Measurements from ENCODE around the gene LIPI. TPM values are rescaled to one million over a fixed set of nuclear protein-coding genes. Genes with fewer than 3 reads are reported as not detected.

Gene LIPI
- total RNA-seq, 1 experiment from 2014 or later, result not detected

- H3K56ac ChIP-seq (ENCODE audit: insufficient read length, low read depth, low read length), result no peak overlapping the region
- Mint-ChIP-seq H3K4me1 (no peaks in the 10 kb centered on the region), H3K27me3 (ENCODE audit: low read depth) (no peaks in the 10 kb centered on the region; the same call in none of the 2 replicates)
Observed at GRCh38 chr21:14121719-14122118, 89.0 kb downstream of the LIPI start.

More at GRCh38 chr21:14121719-14122118, 89.0 kb downstream of the LIPI start:
- H3K9ac ChIP-seq (ENCODE audit: extremely low read depth, insufficient read length, low read length), result no peak overlapping the region
- H3K18ac ChIP-seq (ENCODE audit: insufficient read length, low read depth, low read length), result no peak overlapping the region
- H2BK120ac ChIP-seq (ENCODE audit: low read depth, low read length, poor library complexity, severe bottlenecking), result no peak overlapping the region
- no peaks in the 10 kb centered on the region for H3K79me1 ChIP-seq (ENCODE audit: insufficient read depth, low read depth, low read length, poor library complexity, severe bottlenecking)
- no peak overlapping the region for H4K5ac ChIP-seq (ENCODE audit: insufficient read length, low read depth, low read length)
- Mint-ChIP-seq H3K36me3 (ENCODE audit: insufficient read depth in 1 of 3, low read depth in 3 of 3) (peaks cover 0 to 22% (median 3%) of the 10 kb centered on the region in 3 experiments; a peak in 6 of 7 replicates), H3K4me3 (no peak overlapping the region), H3K9me3 (peaks cover 83 to 89% of the 10 kb centered on the region in 2 experiments), H3K27ac (no peak overlapping the region)
- no peak overlapping the region for H4K8ac ChIP-seq (replicated peaks; ENCODE audit: insufficient read length, low read depth, low read length)
- no peak overlapping the region for H3K23ac ChIP-seq (ENCODE audit: insufficient read length, low read depth, low read length)
- H2AFZ ChIP-seq (ENCODE audit: low read length), result no peak overlapping the region
- no peak overlapping the region for H2BK15ac ChIP-seq (ENCODE audit: low read depth, low read length)
- H2BK12ac ChIP-seq (ENCODE audit: insufficient read length, low read depth, low read length), result no peak overlapping the region
- no peaks in the 10 kb centered on the region for H3K23me2 ChIP-seq (ENCODE audit: insufficient read length, low read depth, low read length, poor library complexity, severe bottlenecking)
- H3K4me1 ChIP-seq (ENCODE audit: insufficient read depth, low read length), result no peaks in the 10 kb centered on the region
- H3K4ac ChIP-seq (ENCODE audit: low read depth, low read length), result no peak overlapping the region
- no peak overlapping the region for H3K27ac ChIP-seq (ENCODE audit: insufficient read length, low read depth, low read length)
- no peaks in the 10 kb centered on the region for H4K20me1 ChIP-seq (ENCODE audit: control insufficient read depth, insufficient read depth, insufficient read length)
- H2BK5ac ChIP-seq (ENCODE audit: insufficient read length, low read length), result no peak overlapping the region
- H2BK20ac ChIP-seq (ENCODE audit: low read depth, low read length, poor library complexity, severe bottlenecking), result no peak overlapping the region
- H3K14ac ChIP-seq (ENCODE audit: insufficient read depth, low read length), result no peak overlapping the region
- no peak overlapping the region for H2AK5ac ChIP-seq (ENCODE audit: insufficient read length, low read length)
- no peak overlapping the region for H3K4me2 ChIP-seq (ENCODE audit: insufficient read depth, insufficient read length, low read length)
- no peak overlapping the region for H3T11ph ChIP-seq (ENCODE audit: low read length)
- no peak for DNase-seq
- no peaks in the 10 kb centered on the region for H3K27me3 ChIP-seq (ENCODE audit: insufficient read depth, low read length)
- H3K79me2 ChIP-seq (ENCODE audit: insufficient read depth, low read length), result no peaks in the 10 kb centered on the region
- peaks cover 5% of the 10 kb centered on the region for H3K9me3 ChIP-seq (ENCODE audit: control insufficient read depth, low read depth, low read length)
- TF ChIP-seq CTCF (conservative IDR thresholded peaks at IDR 0.05), result no peak
- no peak overlapping the region for H4K91ac ChIP-seq (ENCODE audit: insufficient read length, low read depth, low read length)
- WGBS (ENCODE audit: extremely low coverage, insufficient read length, low lambda C conversion rate), result no CpG with 5 or more reads among the region's 5 CpGs
